Activated CD8-positive, alpha-beta memory T cell treated with anti-CD3 and anti-CD28 coated beads, Interleukin-2, amount 50 U/mL, for 24 hours (primary cell): ENCODE measurements around the gene URI1.

Experiments
- DNase-seq: peaks from one replicate; pipeline ENCODE4 v3.0.0-alpha.2; 2020; ENCODE audit errors: extremely low read depth

URI1 gene

GRCh38 chr19:30056580-30056979, 114.5 kb downstream of the URI1 start:
- DNase-seq, result no peak

- no peak for DNase-seq
Measured at GRCh38 chr19:30059741-30060457, 117.9 kb downstream of the URI1 start.

GRCh38 chr19:30060531-30061222, 118.6 kb downstream of the URI1 start:
- no peak for DNase-seq

- no peak for DNase-seq
Measured at GRCh38 chr19:30061223-30062064, 119.4 kb downstream of the URI1 start.

GRCh38 chr19:30062065-30062906, 120.2 kb downstream of the URI1 start:
- no peak for DNase-seq

- DNase-seq, result no peak
Measured at GRCh38 chr19:30062907-30063649, 121.0 kb downstream of the URI1 start.

- no peak for DNase-seq
Measured at GRCh38 chr19:30063650-30064347, 121.8 kb downstream of the URI1 start.

GRCh38 chr19:30064348-30064699, 122.3 kb downstream of the URI1 start:
- DNase-seq, result no peak

GRCh38 chr19:30064771-30065494, 122.9 kb downstream of the URI1 start:
- DNase-seq, result no peak

- DNase-seq, result no peak
Measured at GRCh38 chr19:30065680-30066606, 123.9 kb downstream of the URI1 start.
